Measurements from ENCODE around the gene TIMM17A. TPM values are rescaled to one million over a fixed set of nuclear protein-coding genes. Genes with fewer than 3 reads are reported as not detected.
"Not testable (repeated sequence)": the region's sequence is repeated elsewhere in the genome, so short reads cannot be mapped to it uniquely, and the experiment has no call there.

Gene TIMM17A
- total RNA-seq, 2 experiments from 2014 or later, result 51.9 to 70.6 TPM

GRCh38 chr1:201955729-201956143, 433 bp downstream of the TIMM17A start:
- peaks cover 16% of the 10 kb centered on the region for H3K4me1 Mint-ChIP-seq
- H3K27me3 Mint-ChIP-seq, result no peaks in the 10 kb centered on the region
- no peaks in the 10 kb centered on the region for H3K9me3 Mint-ChIP-seq (ENCODE audit: low read depth)
- ChIA-PET POLR2A (interaction anchor here (0.9 to 1.6 kb wide), 4 partner anchors 8 to 60 kb away, joined by 3 to 4 read pairs (median 4); partner anchors contain the start of gene LMOD1), CTCF (interaction anchor here (0.6 to 1.6 kb wide), 2 partner anchors 60 to 73 kb away, joined by 3 to 8 read pairs; no protein-coding TSS in a partner anchor)
- peak overlapping the region; percentile 97 for H3K27ac Mint-ChIP-seq
- ATAC-seq (peak; percentile 61), DNase-seq (no peak)
- peak overlapping the region; percentile 99 for H3K4me3 Mint-ChIP-seq
- intact Hi-C loops (cut with DNase I, micrococcal nuclease), result loop anchor here (1.0 to 10.0 kb wide), 14 partner anchors 27 to 1221 kb away; partner anchors contain the start of genes PPP1R12B (in 2 of the 2), RNPEP (in 2 of the 2), ARL8A (in 1 of the 2) and CAMSAP2 (in 1 of the 2)
- H3K36me3 Mint-ChIP-seq (ENCODE audit: low read depth), result peaks cover 28% of the 10 kb centered on the region

GRCh38 chr1:201958348-201958747, 3.0 kb downstream of the TIMM17A start:
- no peak overlapping the region for H3K27ac Mint-ChIP-seq
- H3K9me3 Mint-ChIP-seq (ENCODE audit: low read depth), result no peaks in the 10 kb centered on the region
- no peaks in the 10 kb centered on the region for H3K27me3 Mint-ChIP-seq
- peaks cover 16% of the 10 kb centered on the region for H3K4me1 Mint-ChIP-seq
- no peak overlapping the region for H3K4me3 Mint-ChIP-seq
- DNase-seq (no peak), ATAC-seq (no peak)
- peaks cover 41% of the 10 kb centered on the region for H3K36me3 Mint-ChIP-seq (ENCODE audit: low read depth)
- POLR2A ChIA-PET, result no interaction called here
- CTCF ChIA-PET, result interaction anchor here (1.2 kb wide), 1 partner anchor 13 kb away, joined by 5 read pairs; no protein-coding TSS in a partner anchor
- intact Hi-C loops (cut with DNase I, micrococcal nuclease), result loop anchor here (5.0 to 10.0 kb wide), 5 partner anchors 61 to 1224 kb away; partner anchors contain the start of genes CAMSAP2 (in 1 of the 2), PPP1R12B (in 1 of the 2), RABIF (in 1 of the 2) and UBE2T (in 1 of the 2)

GRCh38 chr1:201962382-201962781, 7.1 kb downstream of the TIMM17A start:
- H3K9me3 Mint-ChIP-seq (ENCODE audit: low read depth); H3K4me3 Mint-ChIP-seq; intact Hi-C loops (cut with DNase I, micrococcal nuclease); H3K27ac Mint-ChIP-seq; ATAC-seq; H3K4me1 Mint-ChIP-seq; DNase-seq; H3K27me3 Mint-ChIP-seq: not testable (repeated sequence)
- ChIA-PET CTCF (interaction anchor here (0.9 to 2.7 kb wide), 8 partner anchors 10 to 418 kb away, joined by 3 to 12 read pairs (median 4); partner anchors contain the start of gene LMOD1), POLR2A (interaction anchor here (1.5 kb wide), 1 partner anchor 12 kb away, joined by 4 read pairs; no protein-coding TSS in a partner anchor)
- peaks cover 49% of the 10 kb centered on the region for H3K36me3 Mint-ChIP-seq (ENCODE audit: low read depth)

DNA sequence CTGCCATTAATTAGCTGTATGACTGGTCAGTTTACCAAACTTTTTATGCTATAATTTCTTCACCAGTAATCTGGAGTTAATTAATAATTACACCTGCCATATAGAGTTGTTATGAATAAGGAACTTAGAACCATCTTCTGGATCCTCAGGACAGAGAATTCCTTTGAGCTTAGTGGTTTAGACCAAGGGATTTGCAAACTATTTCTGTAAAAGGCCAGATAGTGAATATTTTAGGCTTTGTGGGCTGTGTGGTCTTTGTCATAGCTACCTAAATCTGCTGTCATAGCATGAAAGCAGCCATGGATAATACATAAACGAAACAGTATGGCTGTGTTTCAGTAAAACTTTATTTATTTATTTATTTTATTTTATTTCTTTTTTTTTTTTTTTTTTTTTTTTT, 9.0 kb downstream of the TIMM17A start:
- POLR2A ChIA-PET, result interaction anchor here (0.9 kb wide), 1 partner anchor 9 kb away, joined by 3 read pairs; the partner anchor contains the start of gene TIMM17A
- CTCF ChIA-PET, result interaction anchor here (0.6 to 2.7 kb wide), 6 partner anchors 10 to 86 kb away, joined by 3 to 11 read pairs (median 6); partner anchors contain the start of gene LMOD1
- no peaks in the 10 kb centered on the region for H3K9me3 Mint-ChIP-seq (ENCODE audit: low read depth)

GRCh38 chr1:201966171-201966570, 10.9 kb downstream of the TIMM17A start:
- Mint-ChIP-seq H3K4me3 (no peak overlapping the region), H3K27ac (no peak overlapping the region), H3K9me3 (ENCODE audit: low read depth) (no peaks in the 10 kb centered on the region), H3K36me3 (ENCODE audit: low read depth) (peaks cover 45% of the 10 kb centered on the region), H3K27me3 (no peaks in the 10 kb centered on the region), H3K4me1 (no peaks in the 10 kb centered on the region)
- DNase-seq (no peak), ATAC-seq (no peak)
- ChIA-PET CTCF (interaction anchor here (0.5 to 0.6 kb wide), 2 partner anchors 14 to 92 kb away, joined by 3 to 5 read pairs; no protein-coding TSS in a partner anchor), POLR2A (no interaction called here)
- intact Hi-C loops (cut with DNase I, micrococcal nuclease), result no loop called here

More for the DNA sequence above, 9.0 kb downstream of the TIMM17A start:
- no peaks in the 10 kb centered on the region for H3K27me3 Mint-ChIP-seq
- no peaks in the 10 kb centered on the region for H3K4me1 Mint-ChIP-seq
- no peak overlapping the region for H3K27ac Mint-ChIP-seq
- H3K36me3 Mint-ChIP-seq (ENCODE audit: low read depth), result peaks cover 41% of the 10 kb centered on the region
- intact Hi-C loops (cut with DNase I, micrococcal nuclease), result no loop called here
- no peak for ATAC-seq
- no peak overlapping the region for H3K4me3 Mint-ChIP-seq
- no peak for DNase-seq

GRCh38 chr1:201968202-201968925, 13.1 kb downstream of the TIMM17A start:
- POLR2A ChIA-PET, result interaction anchor here (0.6 to 0.7 kb wide), 2 partner anchors 174 to 454 kb away, joined by 5 to 7 read pairs; no protein-coding TSS in a partner anchor
- CTCF ChIA-PET, result interaction anchor here (0.6 to 1.5 kb wide), 5 partner anchors 12 to 75 kb away, joined by 3 to 8 read pairs (median 3); no protein-coding TSS in a partner anchor
- Mint-ChIP-seq H3K27ac (no peak overlapping the region), H3K4me3 (no peak overlapping the region), H3K4me1 (no peaks in the 10 kb centered on the region), H3K9me3 (ENCODE audit: low read depth) (no peaks in the 10 kb centered on the region), H3K27me3 (no peaks in the 10 kb centered on the region), H3K36me3 (ENCODE audit: low read depth) (peaks cover 35% of the 10 kb centered on the region)
- intact Hi-C loops (cut with DNase I, micrococcal nuclease), result no loop called here
- ATAC-seq, result no peak
- DNase-seq, result no peak

DNA sequence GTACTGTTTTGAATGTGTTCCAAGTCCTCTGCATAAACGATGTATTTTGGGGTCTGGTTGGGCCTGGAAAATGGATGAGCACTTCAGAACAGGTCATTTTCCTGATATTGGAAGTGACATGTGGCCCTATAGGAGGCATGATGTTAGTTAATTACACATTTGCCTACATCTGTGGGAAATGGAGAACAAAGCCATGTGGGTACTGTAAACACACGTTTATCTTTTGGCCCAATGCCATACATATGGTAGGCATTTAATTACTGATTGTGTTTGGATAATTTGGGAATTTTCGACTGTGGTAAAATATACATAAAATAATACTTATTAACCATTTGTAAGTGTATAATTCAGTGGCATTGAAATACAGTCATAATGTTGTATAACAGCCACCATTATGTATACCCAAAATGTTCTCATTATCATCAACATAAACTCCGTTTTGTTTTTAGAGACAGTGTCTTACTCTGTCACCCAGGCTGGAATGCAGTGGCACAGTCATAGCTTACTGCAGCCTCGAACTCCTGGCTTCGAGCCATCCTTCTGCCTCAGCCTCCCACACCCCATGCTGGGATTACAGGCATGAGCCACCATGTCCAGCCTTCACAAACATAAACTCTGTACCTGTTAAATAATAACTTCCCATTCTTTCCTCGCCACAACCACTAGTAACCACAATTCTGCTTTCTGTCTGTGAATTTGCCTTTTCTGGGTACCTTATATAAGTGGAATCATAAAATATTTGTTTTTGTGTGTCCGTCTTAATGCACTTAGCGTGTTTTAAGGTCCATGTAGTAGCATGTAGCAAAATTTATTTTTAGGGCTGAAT, 15.2 kb downstream of the TIMM17A start:
- Mint-ChIP-seq H3K4me1 (no peaks in the 10 kb centered on the region), H3K9me3 (ENCODE audit: low read depth) (no peaks in the 10 kb centered on the region), H3K27ac (no peak overlapping the region), H3K27me3 (no peaks in the 10 kb centered on the region), H3K36me3 (ENCODE audit: low read depth) (peaks cover 29% of the 10 kb centered on the region), H3K4me3 (no peak overlapping the region)
- ChIA-PET CTCF (interaction anchor here (0.6 to 4.6 kb wide), 4 partner anchors 13 to 998 kb away, joined by 3 to 93 read pairs (median 4); no protein-coding TSS in a partner anchor), POLR2A (no interaction called here)
- DNase-seq, result no peak
- no peak for ATAC-seq
- intact Hi-C loops (cut with DNase I, micrococcal nuclease), result loop anchor here in 1 of 2 experiments (5.0 kb wide), 1 partner anchor 93 kb away; no protein-coding TSS in a partner anchor

DNA sequence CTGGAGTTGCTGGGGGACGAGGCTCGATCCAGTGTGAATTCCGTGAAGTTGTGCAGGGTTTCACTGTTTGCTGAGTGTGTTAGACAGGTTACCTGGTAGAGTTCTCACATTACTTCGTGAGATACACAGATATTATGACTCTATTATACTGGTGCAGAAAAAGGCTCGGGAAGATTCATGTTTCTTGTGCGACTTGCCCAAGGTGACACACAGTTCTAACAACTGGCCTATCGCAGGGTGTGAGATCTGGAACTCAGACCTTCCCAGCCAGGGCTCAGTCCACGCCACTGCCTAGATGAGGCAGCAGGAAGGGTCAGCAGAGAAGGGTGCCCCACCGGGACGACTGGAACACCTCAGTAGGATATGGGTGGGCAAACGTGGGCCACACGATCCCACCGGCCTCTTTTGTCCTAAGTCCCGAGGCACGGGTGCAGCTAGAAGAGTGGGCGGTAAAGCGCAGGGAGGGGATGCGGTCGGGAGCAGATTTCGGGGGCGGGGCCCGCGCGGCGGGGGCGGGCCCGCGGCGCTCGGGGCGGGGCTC, 26.8 kb downstream of the TIMM17A start:
- intact Hi-C loops (cut with DNase I, micrococcal nuclease), result loop anchor here (1.0 to 2.0 kb wide), 4 partner anchors 27 to 178 kb away; partner anchors contain the start of genes TIMM17A (in 2 of the 2), IPO9 (in 1 of the 2) and PTPN7 (in 1 of the 2)
- ATAC-seq (peak; percentile 11), DNase-seq (peak; percentile 80)

DNA sequence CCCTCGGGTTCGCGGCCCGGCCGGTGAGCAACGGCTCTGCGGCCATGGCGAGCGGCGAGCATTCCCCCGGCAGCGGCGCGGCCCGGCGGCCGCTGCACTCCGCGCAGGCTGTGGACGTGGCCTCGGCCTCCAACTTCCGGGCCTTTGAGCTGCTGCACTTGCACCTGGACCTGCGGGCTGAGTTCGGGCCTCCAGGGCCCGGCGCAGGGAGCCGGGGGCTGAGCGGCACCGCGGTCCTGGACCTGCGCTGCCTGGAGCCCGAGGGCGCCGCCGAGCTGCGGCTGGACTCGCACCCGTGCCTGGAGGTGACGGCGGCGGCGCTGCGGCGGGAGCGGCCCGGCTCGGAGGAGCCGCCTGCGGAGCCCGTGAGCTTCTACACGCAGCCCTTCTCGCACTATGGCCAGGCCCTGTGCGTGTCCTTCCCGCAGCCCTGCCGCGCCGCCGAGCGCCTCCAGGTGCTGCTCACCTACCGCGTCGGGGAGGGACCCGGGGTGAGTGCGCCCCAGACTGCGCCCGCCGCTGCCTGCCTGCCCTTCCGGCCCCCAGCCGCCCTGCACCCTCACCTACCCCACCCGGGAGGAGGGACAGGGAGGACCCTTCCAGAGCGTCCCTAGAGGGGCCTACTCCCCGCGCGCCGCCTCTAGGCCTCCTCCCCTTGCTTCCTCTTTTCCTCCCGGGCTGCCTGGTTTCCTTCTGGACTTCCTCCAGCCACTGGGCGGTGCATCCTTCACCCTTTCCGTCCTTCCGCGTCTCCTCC, 27.5 kb downstream of the TIMM17A start, which contains the start of gene RNPEP:
RNPEP (plus strand) TSS at position 26 of the 757 bp plus-strand sequence; CDS start at position 45, 19 bp downstream.
- H3K27ac Mint-ChIP-seq, result peak within 1 kb of the TSS; percentile 80
- DNase-seq (peak; percentile 69), ATAC-seq (peak; percentile 82)
- H3K4me3 Mint-ChIP-seq, result peak within 1 kb of the TSS; percentile 86
- no peaks in the 10 kb centered on the region for H3K9me3 Mint-ChIP-seq (ENCODE audit: low read depth)
- no peaks in the 10 kb centered on the region for H3K27me3 Mint-ChIP-seq
- ChIA-PET POLR2A (interaction anchor here (0.6 kb wide), 1 partner anchor 24 kb away, joined by 4 read pairs; no protein-coding TSS in a partner anchor), CTCF (interaction anchor here (0.5 to 4.4 kb wide), 8 partner anchors 9 to 798 kb away, joined by 3 to 20 read pairs (median 3); no protein-coding TSS in a partner anchor)
- H3K36me3 Mint-ChIP-seq (ENCODE audit: low read depth), result peaks cover 3% of the 10 kb centered on the region
- peaks cover 16% of the 10 kb centered on the region for H3K4me1 Mint-ChIP-seq
- intact Hi-C loops (cut with DNase I, micrococcal nuclease), result loop anchor here (1.0 to 2.0 kb wide), 4 partner anchors 28 to 178 kb away; partner anchors contain the start of genes TIMM17A (in 2 of the 2), IPO9 (in 1 of the 2) and PTPN7 (in 1 of the 2)

More for the DNA sequence above, 26.8 kb downstream of the TIMM17A start:
- H3K9me3 Mint-ChIP-seq (ENCODE audit: low read depth), result no peaks in the 10 kb centered on the region
- ChIA-PET CTCF (interaction anchor here (0.5 to 4.4 kb wide), 4 partner anchors 9 to 86 kb away, joined by 3 to 20 read pairs (median 12); no protein-coding TSS in a partner anchor), POLR2A (interaction anchor here (0.6 kb wide), 1 partner anchor 23 kb away, joined by 4 read pairs; no protein-coding TSS in a partner anchor)
- H3K4me3 Mint-ChIP-seq, result peak overlapping the region; percentile 86
- H3K4me1 Mint-ChIP-seq, result peaks cover 16% of the 10 kb centered on the region
- H3K27ac Mint-ChIP-seq, result peak overlapping the region; percentile 80
- H3K27me3 Mint-ChIP-seq, result no peaks in the 10 kb centered on the region
- peaks cover 3% of the 10 kb centered on the region for H3K36me3 Mint-ChIP-seq (ENCODE audit: low read depth)
